Activated CD4-positive, alpha-beta T cell treated with anti-CD3 and anti-CD28 coated beads, Interleukin-2, amount 50 U/mL, for 16 hours (primary cell): ENCODE data around the gene SLC16A10.
A peak's percentile ranks its signal among the peaks of the same experiment; 100 is the strongest.
"Not testable (repeated sequence)": the region's sequence is repeated elsewhere in the genome, so short reads cannot be mapped to it uniquely, and the experiment has no call there.

Experiments
- DNase-seq: peaks from one replicate; pipeline ENCODE4 v3.0.0-alpha.2; 2020

Gene SLC16A10

DNA sequence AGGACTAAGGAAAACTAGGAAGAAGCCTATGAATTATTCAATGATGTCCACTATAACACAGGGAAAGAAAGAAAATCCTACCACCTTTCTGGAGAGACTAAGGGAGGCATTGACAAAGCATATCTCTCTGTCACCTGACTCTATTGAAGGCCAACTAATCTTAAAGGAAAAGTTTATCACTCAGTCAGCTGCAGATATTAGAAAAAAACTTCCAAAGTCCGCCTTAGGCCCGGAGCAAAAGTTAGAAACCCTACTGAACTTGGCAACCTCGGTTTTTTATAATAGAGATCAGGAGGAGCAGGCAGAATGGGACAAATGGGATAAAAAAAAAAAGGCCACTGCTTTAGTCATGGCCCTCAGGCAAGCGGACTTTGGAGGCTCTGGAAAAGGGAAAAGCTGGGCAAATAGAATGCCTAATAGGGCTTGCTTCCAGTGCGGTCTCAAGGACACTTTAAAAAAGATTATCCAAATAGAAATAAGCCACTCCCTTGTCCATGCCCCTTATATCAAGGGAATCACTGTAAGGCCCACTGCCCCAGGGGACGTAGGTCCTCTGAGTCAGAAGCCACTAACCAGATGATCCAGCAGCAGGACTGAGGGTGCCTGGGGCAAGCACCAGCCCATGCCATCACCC lies 47.0 kb downstream of the SLC16A10 start:
- not testable (repeated sequence) for DNase-seq

DNA sequence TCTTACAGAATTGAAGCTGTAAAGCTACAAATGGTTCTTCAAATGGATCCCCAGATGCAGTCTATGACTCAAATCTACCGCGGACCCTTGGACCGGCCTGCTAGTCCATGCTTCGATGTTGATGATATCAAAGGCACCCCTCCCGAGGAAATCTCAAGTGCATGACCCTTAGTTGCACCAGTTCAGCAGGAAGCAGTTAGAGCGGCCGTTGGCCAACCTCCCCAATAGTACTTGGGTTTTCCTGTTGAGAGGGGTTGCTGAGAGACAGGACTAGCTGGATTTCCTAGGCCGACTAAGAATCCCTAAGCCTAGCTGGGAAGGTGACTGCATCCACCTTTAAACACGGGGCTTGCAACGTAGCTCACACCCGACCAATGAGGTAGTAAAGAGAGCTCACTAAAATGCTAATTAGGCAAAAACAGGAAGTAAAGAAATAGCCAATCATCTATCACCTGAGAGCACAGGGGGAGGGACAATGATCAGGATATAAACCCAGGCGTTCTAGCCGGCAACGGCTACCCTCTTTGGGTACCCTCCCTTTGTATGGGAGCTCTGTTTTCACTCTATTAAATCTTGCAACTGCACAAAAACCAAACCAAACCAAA lies 50.3 kb downstream of the SLC16A10 start:
- DNase-seq = not testable (repeated sequence)

- DNase-seq = no peak
These were observed 60.1 kb downstream of the SLC16A10 start for GRCh38 chr6:111147440-111147839.

DNA sequence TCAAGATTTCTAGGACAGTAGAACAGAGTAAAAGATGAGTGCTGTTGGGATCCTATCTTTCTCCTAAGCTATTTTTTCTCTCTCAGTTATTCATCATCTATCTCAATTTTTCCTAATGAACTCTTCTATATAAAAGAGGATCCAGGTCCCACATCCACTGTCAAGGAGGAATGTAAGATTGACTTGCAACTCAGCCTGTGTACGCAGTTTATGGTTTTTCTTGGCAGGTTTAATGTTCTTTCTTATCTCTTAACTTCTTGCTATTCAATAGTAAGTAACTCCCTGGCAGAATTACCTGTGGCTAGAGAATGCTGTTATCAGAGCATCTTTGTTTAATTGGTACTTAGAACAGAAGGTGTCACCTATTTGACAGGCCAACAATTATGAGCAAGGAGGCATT lies 60.8 kb downstream of the SLC16A10 start:
- no peak for DNase-seq

DNA sequence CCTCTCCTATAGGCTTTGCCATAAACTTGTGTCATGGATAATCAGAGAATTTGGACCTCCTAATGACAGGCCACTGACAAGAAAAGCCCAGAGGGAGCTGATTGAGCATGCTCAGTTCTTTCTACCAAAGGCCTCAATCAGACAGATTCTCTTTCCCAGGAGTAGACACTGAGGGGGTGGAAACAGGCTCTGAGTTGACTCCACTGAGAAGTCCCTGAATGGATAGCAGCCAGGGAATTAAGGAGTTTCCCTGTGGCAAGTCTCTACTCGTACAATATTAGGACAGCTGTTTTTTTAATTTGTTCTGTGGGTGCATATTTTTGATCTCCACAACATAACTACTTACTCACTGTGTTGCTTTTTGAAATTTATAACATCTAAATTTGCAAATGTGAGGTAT lies 63.3 kb downstream of the SLC16A10 start:
- no peak for DNase-seq

GRCh38 chr6:111154981-111155380 lies 67.7 kb downstream of the SLC16A10 start:
- peak; percentile 38 for DNase-seq

DNA sequence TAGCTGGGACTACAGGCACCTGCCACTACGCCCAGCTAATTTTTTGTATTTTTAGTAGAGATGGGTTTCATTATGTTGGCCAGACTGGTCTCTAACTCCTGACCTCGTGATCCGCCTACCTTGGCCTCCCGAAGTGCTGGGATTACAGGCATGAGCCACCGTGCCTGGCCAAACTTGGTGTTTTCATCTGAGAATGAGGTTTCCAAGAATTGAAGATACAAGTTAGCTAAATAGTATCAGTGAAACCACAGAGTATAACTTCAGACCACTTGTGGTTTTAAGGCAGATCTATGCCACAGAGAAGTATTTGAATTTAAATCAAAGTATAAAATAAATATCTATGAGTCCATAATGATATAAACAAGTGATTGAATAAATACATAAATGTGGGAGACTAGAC lies 70.1 kb downstream of the SLC16A10 start:
- peak; percentile 56 for DNase-seq

- DNase-seq = peak; percentile 75
These were observed 72.3 kb downstream of the SLC16A10 start for GRCh38 chr6:111159633-111160032.

DNA sequence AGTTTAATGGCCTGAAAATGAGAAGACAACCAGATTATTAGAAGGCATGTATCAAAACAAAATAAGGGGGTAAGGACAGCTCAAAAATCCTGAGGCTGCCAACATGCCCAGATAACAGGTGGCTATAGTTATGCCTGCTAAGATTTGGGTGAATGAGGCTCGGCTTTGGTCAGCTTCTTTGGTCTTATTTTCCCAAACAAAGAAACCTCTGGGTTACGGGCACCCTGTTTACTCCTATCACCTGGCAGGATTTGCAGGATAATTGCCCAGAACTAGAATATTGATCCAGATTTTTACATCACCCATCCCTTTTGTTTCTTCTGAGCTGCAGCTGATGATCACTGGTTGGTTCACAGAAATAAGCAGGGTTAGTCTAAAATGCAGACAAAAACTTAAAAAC lies 74.3 kb downstream of the SLC16A10 start:
- no peak for DNase-seq

- no peak for DNase-seq
These were observed 75.2 kb downstream of the SLC16A10 start for GRCh38 chr6:111162504-111162903.

DNA sequence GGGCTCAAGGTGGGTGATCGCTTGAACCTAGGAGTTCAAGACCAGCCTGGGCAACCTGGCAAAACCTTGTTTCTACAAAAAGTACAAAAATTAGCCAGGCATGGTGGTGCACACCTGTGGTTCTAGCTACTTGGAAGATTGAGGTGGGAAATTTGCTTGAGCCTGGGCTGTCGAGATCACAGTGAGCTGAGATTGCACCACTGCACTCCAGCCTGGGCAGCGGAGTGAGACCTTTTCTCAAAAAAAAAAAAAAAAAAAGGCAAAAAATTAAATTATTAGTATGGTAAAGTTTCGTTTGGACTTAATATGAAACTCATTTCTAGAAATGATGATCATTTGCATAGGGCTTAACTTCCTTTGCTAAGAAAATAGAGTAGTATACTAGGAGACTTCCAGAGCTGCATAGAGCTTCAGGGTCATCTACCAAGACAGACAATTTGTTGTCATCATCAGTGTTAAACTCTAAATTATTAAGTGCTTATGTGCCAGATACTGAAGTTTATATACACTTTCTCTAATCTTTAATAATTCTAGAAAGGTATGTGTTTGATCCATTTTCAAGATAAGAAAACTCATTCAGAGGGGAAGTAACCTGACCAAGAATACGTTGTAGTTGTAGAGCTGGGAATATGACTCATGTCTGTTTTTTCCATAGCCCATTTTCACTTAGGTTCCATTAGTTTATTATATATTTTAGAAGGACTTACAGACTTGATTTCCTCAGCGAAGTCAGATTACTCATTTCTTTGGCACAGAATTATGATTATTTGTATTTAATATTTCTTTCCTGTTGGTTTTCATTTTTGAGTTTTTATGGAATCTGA lies 84.5 kb downstream of the SLC16A10 start:
- no peak for DNase-seq

- no peak for DNase-seq
These were observed 85.3 kb downstream of the SLC16A10 start for GRCh38 chr6:111172563-111172962.

DNA sequence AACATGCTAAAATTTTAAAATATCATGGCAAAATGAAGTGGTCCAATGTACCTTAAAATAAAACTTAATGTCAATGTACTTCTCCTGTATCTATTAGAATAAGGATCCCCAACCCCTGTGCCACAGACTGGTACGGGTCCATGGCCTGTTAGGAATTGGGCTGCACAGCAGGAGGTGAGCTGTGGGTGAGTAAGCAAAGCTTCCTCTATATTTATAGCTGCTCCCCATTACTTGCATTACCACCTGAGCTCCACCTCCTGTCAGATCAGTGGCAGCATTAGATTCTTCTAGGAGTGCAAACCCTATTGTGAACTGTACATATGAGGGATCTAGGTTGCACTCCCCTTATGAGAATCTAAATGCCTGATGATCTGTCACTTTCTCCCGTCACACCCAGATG lies 86.0 kb downstream of the SLC16A10 start:
- no peak for DNase-seq

GRCh38 chr6:111173946-111174345 lies 86.6 kb downstream of the SLC16A10 start:
- DNase-seq = peak; percentile 51

DNA sequence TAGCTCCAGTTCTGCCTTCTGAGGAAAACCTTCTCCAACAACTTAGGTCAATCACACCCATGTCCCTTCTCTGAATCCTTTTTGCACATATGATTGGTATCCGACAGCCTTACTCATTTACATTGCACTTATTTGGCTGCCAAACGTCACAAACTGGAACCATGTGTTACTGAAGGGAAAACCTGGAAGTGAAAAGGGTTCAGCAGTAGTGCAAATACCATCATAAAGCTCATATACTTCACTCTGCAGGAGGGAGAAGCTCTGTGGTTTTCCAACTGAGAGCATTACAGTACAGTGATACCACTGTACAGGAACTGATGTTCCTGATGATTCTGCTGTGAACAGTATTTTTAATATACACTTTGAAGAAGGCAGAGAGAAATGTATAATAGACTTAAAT lies 87.8 kb downstream of the SLC16A10 start:
- no peak for DNase-seq

- DNase-seq = no peak
These were observed 88.9 kb downstream of the SLC16A10 start for GRCh38 chr6:111176038-111176759.

GRCh38 chr6:111176760-111177099 lies 89.4 kb downstream of the SLC16A10 start:
- no peak for DNase-seq

GRCh38 chr6:111177131-111177530 lies 89.8 kb downstream of the SLC16A10 start:
- no peak for DNase-seq

GRCh38 chr6:111183702-111184517 lies 96.6 kb downstream of the SLC16A10 start:
- DNase-seq = peak; percentile 72

DNA sequence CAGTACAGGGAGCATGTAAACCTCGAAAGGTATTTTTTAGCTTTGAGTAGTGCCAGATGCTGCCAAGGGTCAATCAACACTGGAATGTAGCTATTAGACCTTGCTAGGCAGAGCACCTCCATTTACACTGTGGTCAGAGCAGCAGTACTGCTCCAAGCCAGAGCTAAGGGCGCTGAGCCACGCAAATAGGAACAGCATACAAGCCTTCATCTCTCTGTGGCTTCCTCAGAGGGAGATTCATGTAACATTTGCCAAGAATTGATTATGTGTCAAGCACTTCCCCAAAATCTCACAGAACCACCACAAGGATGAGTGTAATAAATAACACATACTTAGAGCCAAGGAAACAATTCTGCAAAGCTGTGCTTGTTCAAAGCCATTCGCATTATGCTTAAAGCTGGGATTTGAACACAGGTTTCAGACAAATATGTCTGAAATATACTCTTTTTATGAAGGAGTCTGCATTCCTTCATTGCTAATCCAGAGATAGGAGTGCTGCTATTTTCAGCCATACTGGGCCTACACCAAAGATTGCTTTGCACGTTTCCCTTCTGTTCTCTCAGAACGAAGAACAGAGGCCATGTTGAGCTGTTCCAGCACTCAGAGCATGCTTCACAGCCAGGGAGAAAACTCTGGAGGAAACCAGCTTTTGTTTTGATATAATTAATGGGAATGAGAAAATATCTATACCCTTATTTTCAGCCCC lies 97.7 kb downstream of the SLC16A10 start:
- DNase-seq = no peak

- DNase-seq = no peak
These were observed 98.7 kb downstream of the SLC16A10 start for GRCh38 chr6:111185954-111186353.

DNA sequence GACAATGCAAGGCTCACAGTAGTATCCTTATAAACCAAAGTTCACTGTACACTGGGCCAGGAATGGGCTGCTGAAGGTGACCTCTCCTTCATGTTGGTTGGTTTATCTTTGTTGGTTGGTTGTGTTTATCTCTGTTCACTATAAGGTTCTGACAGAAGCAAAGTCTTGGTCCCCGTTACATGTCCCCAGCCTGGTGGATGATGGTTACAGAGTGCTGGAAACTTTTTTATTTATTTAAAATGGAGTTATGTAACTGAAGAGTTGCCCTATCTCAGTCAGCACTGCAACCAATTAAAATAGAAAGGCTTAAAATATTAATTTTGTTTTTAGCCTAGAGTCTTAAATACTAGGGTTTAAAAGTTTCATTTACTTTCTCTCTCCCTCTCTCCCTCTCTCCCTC lies 100.6 kb downstream of the SLC16A10 start:
- no peak for DNase-seq
